Endothelial cell (in vitro differentiated cells): ENCODE measurements around the gene CRADD. TPM values are rescaled to one million over a fixed set of nuclear protein-coding genes. Genes with fewer than 3 reads are reported as not detected.

Experiments used
- DNase-seq: peaks from one replicate; pipeline ENCODE4 v3.0.0; 2021; ENCODE audit warnings: low spot score
- H3K27ac Mint-ChIP-seq: one replicate; pipeline ENCODE4 v1.8.0; 2021; ENCODE audit warnings: mixed read lengths, inconsistent platforms; ENCODE audit not compliant: unreplicated experiment
- H3K27me3 Mint-ChIP-seq: one replicate; pipeline ENCODE4 v1.8.0; 2021; ENCODE audit warnings: mild to moderate bottlenecking, moderate library complexity, mixed read lengths, inconsistent platforms; ENCODE audit not compliant: unreplicated experiment
- H3K36me3 Mint-ChIP-seq: one replicate; pipeline ENCODE4 v1.8.0; 2021; ENCODE audit warnings: mild to moderate bottlenecking, low read depth, mixed read lengths, inconsistent platforms; ENCODE audit not compliant: unreplicated experiment
- H3K4me1 Mint-ChIP-seq: one replicate; pipeline ENCODE4 v1.8.0; 2021; ENCODE audit warnings: mild to moderate bottlenecking, mixed read lengths, inconsistent platforms; ENCODE audit not compliant: unreplicated experiment
- H3K4me3 Mint-ChIP-seq: one replicate; pipeline ENCODE4 v1.8.0; 2021; ENCODE audit warnings: mild to moderate bottlenecking, mixed read lengths, inconsistent platforms; ENCODE audit not compliant: unreplicated experiment
- H3K9me3 Mint-ChIP-seq: one replicate; pipeline ENCODE4 v1.8.0; 2021; ENCODE audit warnings: mixed read lengths, inconsistent platforms; ENCODE audit not compliant: unreplicated experiment
- total RNA-seq: library from RNA; stranded (reverse); fragmentation: NEBNext Ultra II Directional; extraction: Animal tissue kit (Norgen Biotek cat#: 25700); gene quantifications from one replicate; pipeline ENCODE4 v1.2.1, GENCODE V29; 2021; ENCODE audit not compliant: unreplicated experiment
- TF ChIP-seq, protein P1 (sequence below): fragments of 200-600 bp; sonication (generic); IDR thresholded peaks from one replicate; pipeline ENCODE4 v1.5.0; 2021; ENCODE audit warnings: antibody characterized with exemption; ENCODE audit not compliant: unreplicated experiment

Gene CRADD
- total RNA-seq, 1 donor from 2014 or later: 6.5 TPM

DNA sequence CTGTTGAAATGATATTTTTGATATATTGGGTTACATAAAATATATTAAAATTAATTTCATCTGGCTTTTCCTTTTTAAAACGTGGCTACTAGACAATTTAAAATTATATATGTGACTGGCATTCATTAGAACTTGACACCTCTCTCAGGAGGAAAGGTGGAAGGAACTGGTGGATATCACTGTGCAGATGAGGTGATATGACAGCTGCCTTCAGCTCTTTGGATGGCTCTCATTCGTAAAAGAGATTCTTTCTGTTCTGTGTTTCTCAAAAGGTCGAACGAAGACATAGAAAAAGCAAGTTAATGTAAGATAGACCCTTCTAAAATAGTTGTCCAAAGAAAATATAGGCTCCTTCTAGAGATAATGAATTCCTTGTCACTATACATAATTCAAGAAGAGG lies 36.6 kb downstream of the CRADD start:
- Mint-ChIP-seq H3K27me3 (no peaks in the 10 kb centered on the region), H3K36me3 (no peaks in the 10 kb centered on the region), H3K9me3 (no peaks in the 10 kb centered on the region), H3K27ac (no peak overlapping the region), H3K4me3 (no peak overlapping the region), H3K4me1 (no peaks in the 10 kb centered on the region)
- DNase-seq: no peak
- TF ChIP-seq, protein P1, sequence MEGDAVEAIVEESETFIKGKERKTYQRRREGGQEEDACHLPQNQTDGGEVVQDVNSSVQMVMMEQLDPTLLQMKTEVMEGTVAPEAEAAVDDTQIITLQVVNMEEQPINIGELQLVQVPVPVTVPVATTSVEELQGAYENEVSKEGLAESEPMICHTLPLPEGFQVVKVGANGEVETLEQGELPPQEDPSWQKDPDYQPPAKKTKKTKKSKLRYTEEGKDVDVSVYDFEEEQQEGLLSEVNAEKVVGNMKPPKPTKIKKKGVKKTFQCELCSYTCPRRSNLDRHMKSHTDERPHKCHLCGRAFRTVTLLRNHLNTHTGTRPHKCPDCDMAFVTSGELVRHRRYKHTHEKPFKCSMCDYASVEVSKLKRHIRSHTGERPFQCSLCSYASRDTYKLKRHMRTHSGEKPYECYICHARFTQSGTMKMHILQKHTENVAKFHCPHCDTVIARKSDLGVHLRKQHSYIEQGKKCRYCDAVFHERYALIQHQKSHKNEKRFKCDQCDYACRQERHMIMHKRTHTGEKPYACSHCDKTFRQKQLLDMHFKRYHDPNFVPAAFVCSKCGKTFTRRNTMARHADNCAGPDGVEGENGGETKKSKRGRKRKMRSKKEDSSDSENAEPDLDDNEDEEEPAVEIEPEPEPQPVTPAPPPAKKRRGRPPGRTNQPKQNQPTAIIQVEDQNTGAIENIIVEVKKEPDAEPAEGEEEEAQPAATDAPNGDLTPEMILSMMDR: no peak

GRCh38 chr12:93714382-93714781 lies 37.2 kb downstream of the CRADD start:
- Mint-ChIP-seq H3K27ac (no peak overlapping the region), H3K36me3 (no peaks in the 10 kb centered on the region), H3K27me3 (no peaks in the 10 kb centered on the region), H3K4me1 (no peaks in the 10 kb centered on the region), H3K9me3 (no peaks in the 10 kb centered on the region), H3K4me3 (no peak overlapping the region)
- no peak for DNase-seq
- TF ChIP-seq, protein P1: no peak

GRCh38 chr12:93719710-93720109 lies 42.5 kb downstream of the CRADD start:
- Mint-ChIP-seq H3K4me1 (no peaks in the 10 kb centered on the region), H3K27me3 (no peaks in the 10 kb centered on the region), H3K36me3 (no peaks in the 10 kb centered on the region), H3K27ac (no peak overlapping the region), H3K4me3 (no peak overlapping the region), H3K9me3 (no peaks in the 10 kb centered on the region)
- no peak for DNase-seq
- TF ChIP-seq, protein P1: no peak

GRCh38 chr12:93720559-93720958 lies 43.4 kb downstream of the CRADD start:
- no peaks in the 10 kb centered on the region for H3K9me3 Mint-ChIP-seq
- no peaks in the 10 kb centered on the region for H3K4me1 Mint-ChIP-seq
- H3K27me3 Mint-ChIP-seq: no peaks in the 10 kb centered on the region
- TF ChIP-seq, protein P1: no peak
- no peak for DNase-seq
- no peak overlapping the region for H3K27ac Mint-ChIP-seq
- no peaks in the 10 kb centered on the region for H3K36me3 Mint-ChIP-seq
- H3K4me3 Mint-ChIP-seq: no peak overlapping the region

- H3K36me3 Mint-ChIP-seq: no peaks in the 10 kb centered on the region
These were observed 45.0 kb downstream of the CRADD start for GRCh38 chr12:93722179-93722578.

More at GRCh38 chr12:93722179-93722578, 45.0 kb downstream of the CRADD start:
- H3K9me3 Mint-ChIP-seq: no peaks in the 10 kb centered on the region
- TF ChIP-seq, protein P1: no peak
- no peak overlapping the region for H3K4me3 Mint-ChIP-seq
- DNase-seq: no peak
- H3K27ac Mint-ChIP-seq: no peak overlapping the region
- H3K4me1 Mint-ChIP-seq: no peaks in the 10 kb centered on the region
- no peaks in the 10 kb centered on the region for H3K27me3 Mint-ChIP-seq
